ENCODE data around the gene PARVA.

Gene PARVA

DNA sequence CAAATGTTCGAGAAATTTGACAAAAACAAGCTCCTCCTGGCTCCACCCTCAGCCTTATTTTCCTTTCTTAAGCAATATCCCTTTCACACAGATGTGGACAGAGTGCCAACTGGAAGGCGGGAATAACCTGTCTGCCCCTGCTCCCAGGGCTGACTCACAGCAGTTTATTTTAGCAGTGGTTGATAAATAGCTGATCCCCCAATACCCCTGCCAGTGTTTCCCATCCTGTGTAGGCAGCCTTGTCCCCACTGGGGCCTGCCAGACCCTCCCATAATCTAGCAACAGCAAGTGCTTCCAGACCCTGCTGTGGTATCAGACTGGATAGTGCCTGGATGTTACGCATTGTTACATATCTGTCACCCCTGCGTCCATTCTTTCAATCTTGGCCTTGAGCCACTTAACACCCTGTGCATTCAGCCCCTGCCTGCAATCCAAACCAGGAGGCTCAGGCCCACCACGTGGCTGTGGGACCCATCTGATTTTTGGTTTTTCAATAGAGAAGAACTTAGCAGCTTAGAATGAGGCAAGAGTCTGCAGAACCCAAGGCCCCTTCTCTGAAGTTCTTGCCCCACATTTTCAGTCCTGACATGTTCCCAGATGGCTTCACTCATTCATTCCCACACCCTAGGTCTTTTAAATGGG is 53.7 kb downstream of the PARVA start:
- no peak for DNase-seq (ENCODE audit: low read depth in 2 of 2)

DNA sequence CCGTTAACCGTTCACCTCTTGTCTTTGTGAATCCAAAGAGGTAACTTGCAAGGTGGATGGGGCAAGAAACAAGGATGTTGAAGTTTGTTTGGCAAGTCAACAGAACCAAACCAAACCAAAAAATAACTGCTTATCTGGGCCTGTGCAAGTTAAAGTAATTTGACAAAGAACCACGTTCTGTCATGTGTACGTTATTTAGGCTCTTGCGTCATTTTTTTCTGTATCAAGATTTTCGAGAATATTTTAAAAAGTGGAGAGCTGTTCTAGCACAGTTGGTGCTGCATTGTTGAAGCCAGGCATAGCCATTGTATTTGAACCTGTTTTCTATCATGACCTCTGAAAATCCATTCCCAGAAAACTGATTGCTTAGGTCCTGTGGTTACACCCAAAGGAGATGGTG is 55.1 kb downstream of the PARVA start:
- no peak for DNase-seq (ENCODE audit: low read depth in 2 of 2)

DNA sequence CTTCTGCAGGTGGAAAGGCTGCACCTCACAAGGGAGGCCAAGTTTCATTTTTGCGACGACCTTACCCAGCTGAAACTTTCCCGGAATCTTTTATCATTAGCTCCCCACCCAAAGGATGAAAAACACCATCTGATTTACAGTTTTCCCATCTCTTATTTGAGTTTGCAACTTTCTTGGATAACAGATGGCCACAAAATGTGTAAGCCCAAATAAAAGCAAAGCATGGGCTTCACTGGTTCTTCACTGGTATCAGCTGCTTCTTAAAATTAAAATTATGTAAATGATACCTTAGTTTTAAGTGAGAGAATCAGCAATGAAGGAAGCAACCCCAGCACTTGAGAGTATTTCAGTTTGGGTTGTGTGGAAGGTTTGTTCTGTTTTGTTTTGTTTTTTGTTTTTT is 55.8 kb downstream of the PARVA start:
- DNase-seq (ENCODE audit: low read depth in 2 of 2), result no peak

DNA sequence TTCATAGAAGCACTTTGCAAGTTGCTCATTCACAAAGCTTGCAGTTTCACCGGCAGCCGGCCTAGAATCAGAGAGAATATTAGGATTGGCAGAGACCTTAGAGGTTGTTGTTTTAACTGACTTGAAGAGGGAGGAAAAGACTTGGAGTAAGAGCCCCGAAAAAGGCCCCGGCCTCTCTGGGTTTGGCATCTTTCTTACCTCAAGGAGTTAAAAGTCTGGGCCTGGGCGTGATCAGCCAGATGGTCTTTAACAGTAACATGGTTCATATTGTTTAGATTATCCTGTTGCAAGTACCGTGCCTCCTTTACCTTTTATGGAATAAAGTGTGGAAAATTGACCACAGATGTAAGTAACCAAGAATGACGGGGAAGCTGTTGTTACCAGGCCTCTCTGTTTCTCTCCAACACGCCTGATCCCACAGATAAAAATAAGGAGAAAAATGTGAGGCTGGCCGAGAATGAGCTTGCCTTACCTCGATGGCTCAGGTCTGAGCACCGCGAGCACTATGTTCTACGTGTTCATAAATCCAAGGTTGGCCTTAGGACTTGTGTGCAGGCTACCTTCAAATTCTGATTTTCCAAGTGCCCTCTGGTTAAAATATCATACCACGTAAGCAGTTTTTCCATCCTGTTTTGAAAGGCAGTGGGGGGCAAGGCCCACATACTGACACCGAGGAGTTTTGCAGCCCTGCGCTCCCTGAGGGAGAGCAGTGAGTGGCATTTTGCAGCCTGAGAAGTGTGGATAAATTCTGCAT is 56.4 kb downstream of the PARVA start:
- DNase-seq (ENCODE audit: low read depth in 2 of 2), result no peak

DNA sequence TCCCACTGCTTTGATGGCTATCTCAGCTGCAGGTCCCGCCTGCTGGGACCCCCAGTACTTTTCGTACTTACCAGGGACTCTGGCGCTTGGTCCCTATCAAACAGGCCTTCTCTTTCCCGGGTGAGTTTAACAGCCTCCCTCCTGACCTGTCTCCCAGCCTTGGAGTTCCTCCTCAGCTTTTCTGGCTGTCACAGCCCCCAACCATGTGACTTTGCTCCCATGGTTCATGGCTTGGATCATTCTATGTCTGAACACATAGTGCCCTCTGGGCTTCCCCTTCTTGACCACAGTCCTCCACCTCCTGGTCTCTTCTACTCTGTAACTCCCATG is 56.9 kb downstream of the PARVA start:
- no peak for DNase-seq (ENCODE audit: low read depth in 2 of 2)

DNA sequence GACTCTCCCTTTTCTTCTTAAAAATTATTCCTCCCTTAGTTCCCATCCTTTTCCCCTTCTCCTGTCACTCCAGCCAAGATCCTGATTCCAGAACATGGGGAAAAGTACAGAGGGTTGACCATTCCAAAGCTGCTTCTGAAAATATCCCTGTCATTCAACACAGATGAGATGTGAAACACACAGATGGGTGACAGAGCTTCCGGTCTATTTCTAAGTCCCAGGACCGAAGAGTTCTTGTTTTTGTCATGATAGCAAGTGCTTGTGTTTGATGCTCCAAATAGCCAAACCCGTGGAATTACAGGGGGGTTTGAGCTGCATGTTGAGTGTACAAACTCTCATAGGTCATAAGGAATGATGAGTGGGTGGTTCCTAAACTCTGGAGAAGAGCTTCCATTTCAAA is 57.9 kb downstream of the PARVA start:
- DNase-seq (ENCODE audit: low read depth in 2 of 2), result no peak

DNA sequence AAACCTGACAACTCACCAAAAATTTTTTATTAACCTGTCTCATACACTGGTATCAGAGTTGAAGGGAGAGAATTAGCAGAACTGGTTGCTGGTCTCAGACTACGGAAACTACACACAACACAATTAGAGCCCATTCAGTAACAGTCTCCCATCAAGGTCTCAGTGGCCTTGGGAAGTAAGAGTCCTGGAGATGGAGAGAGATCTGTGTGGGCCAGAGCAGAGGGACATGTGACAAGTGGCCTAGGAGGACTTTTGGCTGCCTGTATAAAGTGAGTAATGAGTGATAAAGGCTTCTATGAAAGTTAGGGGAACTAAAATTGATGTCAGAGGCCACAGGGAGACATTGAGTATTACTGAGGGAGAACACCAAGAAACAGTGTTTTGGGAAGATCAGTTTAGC is 58.9 kb downstream of the PARVA start:
- no peak for DNase-seq (ENCODE audit: low read depth in 2 of 2)

DNA sequence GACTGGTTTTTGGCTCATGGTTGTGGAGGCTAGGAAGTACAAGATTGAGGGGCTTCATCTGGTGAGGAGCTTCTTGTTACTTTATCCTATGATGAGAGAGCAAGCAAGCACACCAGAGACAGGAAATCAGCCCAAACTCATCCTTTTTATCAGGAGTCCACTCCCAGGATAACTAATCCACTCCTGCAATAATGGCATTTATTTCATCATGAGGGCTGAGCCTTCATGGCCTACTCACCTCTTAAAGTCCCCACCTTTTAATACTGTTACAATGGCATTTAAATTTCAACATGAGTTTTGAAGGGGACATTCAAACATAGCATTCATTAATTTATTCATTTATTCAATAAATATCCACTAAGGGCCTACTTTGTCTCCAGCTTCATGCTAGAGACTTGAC is 60.9 kb downstream of the PARVA start:
- DNase-seq (ENCODE audit: low read depth in 2 of 2), result no peak

DNA sequence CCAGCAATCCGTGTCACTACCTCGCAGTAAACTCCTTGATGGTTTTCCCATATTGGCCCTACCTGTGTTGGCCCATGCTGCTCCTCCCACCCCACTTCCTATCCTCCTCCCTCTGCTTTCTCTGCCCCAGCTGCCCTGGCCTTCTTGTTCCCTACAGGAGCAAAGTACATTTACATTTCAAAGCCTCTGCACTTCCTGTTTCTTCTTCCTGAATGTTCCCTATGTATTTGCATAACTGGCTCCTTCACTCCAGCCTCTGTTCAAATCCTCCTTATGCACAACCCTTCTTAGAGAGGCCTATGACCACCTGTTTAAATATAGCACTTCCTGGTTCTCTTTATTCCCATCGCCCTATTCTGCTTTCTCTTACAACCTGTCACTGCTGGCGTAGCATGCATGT is 62.2 kb downstream of the PARVA start:
- DNase-seq (ENCODE audit: low read depth in 2 of 2), result no peak

DNA sequence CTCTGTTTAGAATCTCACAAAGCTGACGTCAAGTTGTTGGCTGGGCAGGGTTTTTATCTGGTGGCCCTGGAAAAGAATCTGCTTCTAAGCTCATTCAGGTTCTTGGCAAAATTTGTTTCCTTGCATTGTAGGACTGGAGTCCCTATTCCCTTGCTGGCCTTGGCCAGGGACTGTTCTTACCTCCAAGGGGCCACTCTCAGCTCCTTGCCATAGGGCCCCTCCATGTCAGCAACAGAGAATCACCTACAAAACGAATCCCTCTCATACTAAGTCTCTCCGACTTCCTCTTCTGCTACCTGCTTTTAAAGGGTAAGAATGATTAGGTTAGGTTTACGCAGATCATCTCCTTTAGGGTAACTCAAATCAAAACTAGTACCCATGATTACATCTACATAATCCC is 63.2 kb downstream of the PARVA start:
- DNase-seq (ENCODE audit: low read depth in 2 of 2), result no peak

DNA sequence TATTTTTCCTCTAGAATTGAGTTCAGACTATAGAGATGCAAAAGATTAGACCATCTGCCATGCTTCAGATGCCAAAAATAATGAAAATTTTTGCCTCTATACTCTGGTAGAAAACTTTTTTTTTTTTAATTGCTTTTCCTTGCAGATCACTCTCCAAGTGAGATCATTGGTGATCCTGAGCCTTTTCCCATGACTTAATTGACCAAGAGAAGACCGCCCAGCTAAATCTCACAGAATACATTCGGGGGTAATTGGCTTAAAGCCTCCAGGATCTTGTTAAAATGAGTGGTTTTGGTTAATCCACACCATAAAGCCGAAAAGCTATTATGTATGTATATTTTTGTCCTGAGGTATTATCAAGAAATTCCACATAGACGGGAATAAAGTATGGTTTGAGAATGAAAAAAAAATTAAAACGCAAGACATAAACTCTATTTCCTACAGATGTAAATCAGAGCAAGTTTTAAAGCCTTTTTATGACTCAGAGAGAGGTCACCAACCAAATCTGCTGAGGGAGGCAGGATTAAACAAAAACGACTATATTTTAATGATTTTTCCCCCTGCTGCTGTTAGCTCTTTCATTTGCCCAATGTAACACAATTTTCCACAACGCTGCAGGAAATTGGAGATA is 64.0 kb downstream of the PARVA start:
- no peak for DNase-seq (ENCODE audit: low read depth in 2 of 2)

DNA sequence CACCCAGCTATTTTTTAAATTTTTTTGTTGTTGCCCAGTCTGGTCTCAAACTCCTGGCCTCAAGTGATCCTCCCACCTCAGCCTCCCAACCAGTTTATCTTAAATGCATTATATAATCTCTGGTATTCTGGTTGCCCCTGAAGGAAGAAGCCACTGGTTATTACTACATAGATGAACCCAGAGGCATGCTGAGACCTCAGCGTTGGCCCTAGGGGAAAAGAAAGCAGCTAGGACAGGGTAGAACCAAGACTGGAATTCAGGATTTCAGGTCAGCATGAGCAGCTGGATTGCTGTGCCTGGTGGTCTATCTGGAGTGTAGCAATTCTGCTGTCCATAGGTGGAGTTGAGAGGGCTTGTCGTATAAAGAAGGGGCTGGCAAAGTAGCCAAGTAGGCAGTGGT is 67.2 kb downstream of the PARVA start:
- DNase-seq (ENCODE audit: low read depth in 2 of 2), result no peak

DNA sequence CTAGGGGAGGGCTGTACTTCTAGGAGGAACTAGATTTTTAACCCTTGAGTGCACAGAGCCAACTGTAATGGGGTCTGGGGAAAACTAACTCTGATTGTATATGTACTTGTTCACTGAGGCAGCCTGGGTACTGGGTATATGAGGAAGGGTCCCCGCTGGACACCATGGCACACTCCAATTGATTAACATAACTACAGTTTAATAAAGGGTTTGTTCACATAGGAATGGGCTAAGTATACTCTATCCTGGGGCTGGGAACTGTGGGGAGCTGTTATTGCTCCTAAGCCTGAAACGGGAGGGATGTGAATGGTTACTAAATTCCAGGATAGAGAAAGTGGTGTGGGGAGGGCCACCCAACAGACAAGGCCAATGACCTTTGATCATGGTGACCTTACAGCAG is 67.6 kb downstream of the PARVA start:
- no peak for DNase-seq (ENCODE audit: low read depth in 2 of 2)

DNA sequence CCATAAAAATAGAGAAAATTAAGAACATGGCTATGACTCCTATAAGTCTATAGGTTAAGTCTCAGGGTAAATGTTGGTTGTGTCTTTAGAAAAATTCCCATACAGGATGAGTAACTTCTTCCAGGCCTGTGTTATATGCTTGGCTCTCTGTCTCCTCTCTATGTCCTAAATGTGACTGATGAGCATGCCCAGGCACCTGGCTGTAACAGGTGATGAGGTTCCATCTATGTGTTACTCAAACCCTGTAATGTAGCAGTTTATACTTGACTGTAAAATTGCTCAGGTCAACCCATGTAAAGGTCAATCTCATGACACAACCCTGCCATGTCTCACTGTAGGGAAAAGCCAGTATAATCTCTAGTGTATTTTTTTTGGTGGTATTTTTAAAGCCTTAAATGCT is 69.5 kb downstream of the PARVA start:
- no peak for DNase-seq (ENCODE audit: low read depth in 2 of 2)

DNA sequence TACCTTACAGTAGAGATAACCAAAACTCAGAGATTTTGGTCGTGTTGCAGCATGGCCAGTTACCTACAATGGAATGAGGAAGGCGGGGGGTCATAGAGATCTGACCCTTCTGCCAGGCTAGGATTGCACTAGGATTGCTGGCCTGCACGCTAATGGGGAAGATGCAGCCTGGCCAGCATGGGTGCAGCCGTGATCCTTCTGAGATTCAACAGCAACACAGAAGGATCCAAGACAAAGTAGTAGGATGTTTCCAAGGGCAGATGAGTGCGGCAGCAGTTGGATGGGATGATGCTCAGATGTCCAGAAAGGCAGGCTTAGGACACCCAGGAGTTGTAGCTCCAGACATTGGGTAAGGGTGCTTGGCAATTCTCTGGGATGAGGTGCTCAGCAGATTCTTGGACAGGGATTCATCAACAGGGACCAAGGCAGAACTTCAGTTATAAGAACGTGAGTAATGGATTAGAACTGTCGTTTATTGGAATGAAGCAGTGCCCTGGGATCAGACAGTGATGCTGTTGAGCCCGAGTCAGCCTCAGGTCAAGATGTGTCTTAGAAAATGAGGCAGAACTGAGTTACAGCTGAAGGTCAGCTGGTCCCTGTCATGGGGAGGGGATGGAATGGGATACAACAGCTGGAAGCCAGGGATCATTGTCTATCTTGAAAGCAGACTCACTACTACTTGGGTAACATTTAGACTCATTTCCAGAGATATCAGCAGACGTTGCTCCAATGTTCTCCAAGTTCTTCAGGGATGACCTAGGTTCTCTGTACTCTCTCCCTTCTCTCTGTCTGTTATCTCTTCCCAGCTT is 71.0 kb downstream of the PARVA start:
- DNase-seq (ENCODE audit: low read depth in 2 of 2), result no peak

DNA sequence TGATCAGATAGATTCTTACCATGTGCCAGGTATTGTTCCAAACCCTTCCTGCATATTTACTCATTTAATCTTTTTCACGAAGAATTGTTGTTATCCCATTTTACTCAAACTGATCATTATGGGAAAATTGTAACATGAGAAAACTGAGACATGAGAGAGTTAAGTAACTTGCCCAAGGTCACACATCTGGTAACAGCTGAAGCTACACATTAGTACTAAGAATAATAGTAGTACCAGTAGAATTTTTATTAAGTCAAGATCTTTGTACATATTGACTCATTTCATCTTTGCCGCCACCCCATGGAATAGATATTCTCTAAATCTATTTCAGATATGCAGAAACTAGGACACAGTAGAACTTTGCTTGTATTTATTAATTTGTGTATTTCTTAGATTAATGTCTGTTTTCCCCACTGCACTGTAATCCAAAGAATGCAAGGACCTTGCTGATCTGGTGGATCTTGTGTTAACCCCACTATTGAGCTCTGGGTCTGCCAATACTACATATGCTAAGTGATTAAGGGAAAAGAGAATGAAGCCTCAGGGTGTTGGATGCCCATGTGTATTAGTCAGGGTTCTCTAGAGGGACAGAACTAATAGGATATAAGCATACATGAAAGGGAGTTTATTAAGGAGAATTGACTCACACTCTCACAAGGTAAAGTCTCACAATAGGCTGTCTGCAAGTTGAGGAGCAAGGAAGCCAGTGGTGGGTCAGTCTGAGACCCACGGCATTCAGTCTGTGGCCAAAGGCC is 72.8 kb downstream of the PARVA start:
- no peak for DNase-seq (ENCODE audit: low read depth in 2 of 2)

DNA sequence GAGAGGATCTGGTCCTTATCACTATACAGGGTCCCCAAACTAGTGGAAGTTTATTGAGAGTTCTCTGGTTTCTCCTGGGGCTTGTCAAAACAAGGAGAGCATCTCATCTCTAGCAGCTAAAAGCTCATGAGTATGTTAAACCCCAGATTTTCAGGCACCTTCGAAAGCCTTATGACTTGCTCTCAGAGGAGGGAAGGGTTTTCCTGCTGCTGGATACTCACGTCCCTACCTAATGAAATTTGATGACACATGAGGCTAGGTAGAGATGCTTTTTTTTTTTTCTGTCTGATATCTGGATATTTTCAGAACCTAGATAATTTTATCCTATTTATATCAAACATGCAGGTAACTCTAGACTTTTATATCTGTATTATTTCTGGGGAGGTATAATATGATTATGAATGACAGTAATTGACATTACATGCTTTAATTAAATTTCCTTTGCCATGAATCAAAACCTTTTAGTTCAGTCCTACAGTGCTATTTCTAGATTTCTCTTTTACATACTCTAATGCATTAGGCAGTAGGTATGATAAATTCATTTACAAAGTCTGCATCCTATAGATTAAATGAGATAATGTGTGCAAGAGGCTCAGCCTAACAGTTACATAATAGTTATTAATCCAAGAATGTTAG is 73.9 kb downstream of the PARVA start:
- no peak for DNase-seq (ENCODE audit: low read depth in 2 of 2)

DNA sequence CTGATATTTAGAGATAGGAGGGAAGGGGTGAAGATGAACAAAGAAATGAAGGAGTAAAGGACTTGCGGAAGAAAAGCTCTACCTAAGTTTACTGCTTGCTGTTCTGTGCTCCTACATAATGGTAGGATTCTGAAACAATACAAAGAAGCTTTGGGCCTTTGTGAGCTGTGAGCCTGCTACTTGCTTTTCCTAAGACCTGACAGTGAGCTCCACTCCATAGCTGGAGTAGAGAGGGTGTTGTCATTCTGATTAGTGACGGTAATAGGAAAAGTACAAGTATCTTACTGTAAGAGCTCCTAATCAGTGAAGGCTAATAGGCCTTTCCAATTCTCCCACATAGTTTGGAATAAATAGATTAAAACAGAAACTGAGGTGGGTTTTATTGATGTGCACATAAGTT is 75.9 kb downstream of the PARVA start:
- no peak for DNase-seq (ENCODE audit: low read depth in 2 of 2)

DNA sequence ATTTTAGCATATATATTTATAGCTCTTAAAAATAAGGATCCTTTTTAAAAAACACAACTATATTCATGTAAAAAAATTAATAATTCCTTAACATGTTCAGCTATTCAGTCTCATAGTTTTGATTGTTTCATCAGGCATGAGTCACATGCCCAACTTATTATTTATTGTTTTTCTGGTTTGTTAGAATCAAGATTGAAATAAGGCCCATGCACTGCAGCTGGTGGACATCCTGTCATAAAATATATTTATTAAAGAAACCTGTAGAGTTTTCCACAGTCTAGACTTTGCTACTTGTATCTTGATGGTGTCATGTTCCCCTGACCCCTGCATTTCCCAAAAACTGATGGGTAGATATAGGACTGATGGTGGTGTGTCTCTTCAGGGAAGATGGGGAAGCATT is 77.4 kb downstream of the PARVA start:
- DNase-seq (ENCODE audit: low read depth in 2 of 2), result no peak

DNA sequence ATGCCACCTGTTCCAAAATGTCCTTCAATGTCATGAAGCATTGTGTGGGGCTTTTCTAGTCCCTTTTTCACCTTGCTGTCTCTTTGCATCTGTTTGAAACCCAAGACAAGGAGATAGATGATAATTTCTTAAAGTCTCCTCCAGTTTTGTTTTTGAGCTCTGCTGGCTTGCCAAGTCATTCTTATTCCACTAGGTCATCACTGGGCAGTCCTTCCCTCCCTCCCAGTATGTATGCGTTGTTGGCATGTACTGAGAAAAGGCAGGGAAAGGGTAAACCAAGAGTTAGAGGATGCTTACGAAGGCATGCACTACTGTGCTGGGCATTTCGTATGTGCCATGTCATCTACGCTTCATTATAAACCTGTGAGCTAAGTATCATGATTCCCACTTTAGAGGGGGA is 78.6 kb downstream of the PARVA start:
- DNase-seq (ENCODE audit: low read depth in 2 of 2), result no peak
